HepG2 (cell line): ENCODE data around the gene AKR7A2. TPM values are rescaled to one million over a fixed set of nuclear protein-coding genes. Genes with fewer than 3 reads are reported as not detected.

Experiments used
- ARID3A ChIP-seq: IDR thresholded peaks from 2 replicates; pipeline ENCODE4 v1.6.1; 2012; ENCODE audit warnings: low read depth, low read length, improper control_type of control experiment
- ATM ChIP-seq: fragments of 450-650 bp; IDR thresholded peaks from 2 replicates; pipeline ENCODE4 v1.7.1; 2017; ENCODE audit warnings: mild to moderate bottlenecking, borderline replicate concordance
- BRD4 ChIP-seq: sonication (generic); formaldehyde crosslinking; IDR thresholded peaks from 2 replicates; pipeline ENCODE4 v1.4.0; 2020; ENCODE audit warnings: missing genetic modification reagents
- CTCF ChIP-seq: sonication (generic); formaldehyde crosslinking; IDR thresholded peaks from 2 replicates; pipeline ENCODE4 v1.5.0; 2020; ENCODE audit warnings: mild to moderate bottlenecking, missing genetic modification reagents, moderate library complexity
- DMTF1 ChIP-seq: sonication (generic); formaldehyde crosslinking; IDR thresholded peaks from 2 replicates; pipeline ENCODE4 v1.4.0; 2020; ENCODE audit warnings: mild to moderate bottlenecking, missing genetic modification reagents
- GZF1 ChIP-seq: sonication (generic); formaldehyde crosslinking; IDR thresholded peaks from 2 replicates; pipeline ENCODE4 v1.5.1; 2020; ENCODE audit warnings: mild to moderate bottlenecking, missing genetic modification reagents
- HHEX ChIP-seq: IDR thresholded peaks from 2 replicates; pipeline ENCODE4 v1.6.1; 2016; ENCODE audit warnings: control low read depth
- HMG20B ChIP-seq: conservative IDR thresholded peaks from 2 replicates; pipeline ENCODE4 v1.6.1; 2016; ENCODE audit warnings: missing genetic modification reagents, missing compliant biosample characterization
- MZF1 ChIP-seq: sonication (generic); formaldehyde crosslinking; IDR thresholded peaks from 2 replicates; pipeline ENCODE4 v1.8.1; 2023; ENCODE audit warnings: mild to moderate bottlenecking, missing genetic modification reagents, borderline replicate concordance
- NR1H2 ChIP-seq: sonication (generic); formaldehyde crosslinking; IDR thresholded peaks from 2 replicates; pipeline ENCODE4 v1.8.1; 2022; ENCODE audit warnings: low read depth, missing genetic modification reagents, borderline replicate concordance
- SIN3A ChIP-seq: IDR thresholded peaks from 2 replicates; pipeline ENCODE4 v1.6.1; 2011; ENCODE audit warnings: low read depth, mild to moderate bottlenecking, control low read depth, low read length, borderline replicate concordance
- SP140L ChIP-seq: sonication (generic); formaldehyde crosslinking; IDR thresholded peaks from 2 replicates; pipeline ENCODE4 v1.4.0; 2020; ENCODE audit warnings: missing genetic modification reagents, borderline replicate concordance
- SRY ChIP-seq: sonication (generic); formaldehyde crosslinking; IDR thresholded peaks from 2 replicates; pipeline ENCODE4 v1.8.0; 2022; ENCODE audit warnings: mild to moderate bottlenecking, missing genetic modification reagents
- TAF1 ChIP-seq: sonication (generic); formaldehyde crosslinking; IDR thresholded peaks from 2 replicates; pipeline ENCODE4 v1.4.0; 2020; ENCODE audit warnings: missing genetic modification reagents
- UBTF ChIP-seq: sonication (generic); formaldehyde crosslinking; IDR thresholded peaks from 2 replicates; pipeline ENCODE4 v1.4.0; 2020; ENCODE audit warnings: mild to moderate bottlenecking, missing genetic modification reagents
- ZBTB26 ChIP-seq: IDR thresholded peaks from 2 replicates; pipeline ENCODE4 v1.6.1; 2016; ENCODE audit warnings: missing compliant biosample characterization, missing genetic modification reagents, borderline replicate concordance
- ZNF256 ChIP-seq: sonication (generic); formaldehyde crosslinking; conservative IDR thresholded peaks from 2 replicates; pipeline ENCODE4 v1.4.0; 2020; ENCODE audit warnings: missing genetic modification reagents
- ZNF564 ChIP-seq: sonication (generic); formaldehyde crosslinking; IDR thresholded peaks from 2 replicates; pipeline ENCODE4 v1.8.1; 2023; ENCODE audit warnings: mild to moderate bottlenecking, missing genetic modification reagents
- ZNF678 ChIP-seq: sonication (generic); formaldehyde crosslinking; IDR thresholded peaks from 2 replicates; pipeline ENCODE4 v1.4.0; 2020; ENCODE audit warnings: mild to moderate bottlenecking, missing genetic modification reagents
- ZNF747 ChIP-seq: sonication (generic); formaldehyde crosslinking; IDR thresholded peaks from 2 replicates; pipeline ENCODE4 v1.8.1; 2023; ENCODE audit warnings: missing genetic modification reagents, mild to moderate bottlenecking, borderline replicate concordance
- ZNF772 ChIP-seq: sonication (generic); formaldehyde crosslinking; IDR thresholded peaks from 2 replicates; pipeline ENCODE4 v1.5.0; 2020; ENCODE audit warnings: mild to moderate bottlenecking, missing genetic modification reagents
- ZNF841 ChIP-seq: sonication (generic); formaldehyde crosslinking; IDR thresholded peaks from 2 replicates; pipeline ENCODE4 v1.8.1; 2023; ENCODE audit warnings: missing genetic modification reagents, borderline replicate concordance
- polyA plus RNA-seq, 8 experiments: library from polyadenylated mRNA; depleted of rRNA in 3 of 8; stranded (reverse) in 7 of 8; unstranded in 1 of 8; fragments of >200 nt; fragmentation: Illumina TruSeq in 4 of 8; extraction: Trizol in 4 of 8; gene quantifications; 2 replicates each; pipeline versions ENCODE4 v1.2.1 to v1.2.3, GENCODE V29; 2011 to 2016; ENCODE audit warnings: low read depth in 4 of 8, missing spikeins in 1 of 8, mixed read lengths in 1 of 8; ENCODE audit not compliant: insufficient read depth in 1 of 8
- total RNA-seq, 5 experiments: library from RNA; depleted of rRNA; stranded (reverse); fragments of >200 nt; fragmentation: Illumina TruSeq; extraction: Trizol; gene quantifications; 2 replicates each; pipeline ENCODE4 v1.2.3, GENCODE V29; 2016; ENCODE audit warnings: low read depth in 1 of 5

Gene AKR7A2
- total and polyA plus RNA-seq, 2 of the 13 experiments (the other 11 are each of a cell fraction or from before 2014, with no cell fraction given): 45.2 to 75.6 TPM

- no peak for TF ChIP-seq ATM
- TF ChIP-seq ZNF772 (CRISPR knock-in tag): peak; percentile 65; the same call in 1 of the 2 replicates
- TF ChIP-seq ZNF747 (CRISPR knock-in tag): no peak
- TF ChIP-seq ZBTB26 (CRISPR knock-in tag): peak; percentile 62; the same call in 1 of the 2 replicates
- TF ChIP-seq DMTF1: no peak
- no peak for TF ChIP-seq NR1H2 (CRISPR knock-in tag)
- peak; percentile 67; the same call in 1 of the 2 replicates for TF ChIP-seq ZNF256
- TF ChIP-seq ZNF678 (CRISPR knock-in tag): no peak
- peak; percentile 80 for TF ChIP-seq UBTF
- TF ChIP-seq ARID3A: no peak
- TF ChIP-seq MZF1 (CRISPR knock-in tag): no peak
- TF ChIP-seq BRD4 (CRISPR knock-in tag): no peak; the same call in 1 of the 2 replicates
- TF ChIP-seq SRY (CRISPR knock-in tag): no peak
- TF ChIP-seq TAF1 (CRISPR knock-in tag): peak; percentile 49; the same call in 1 of the 2 replicates
- peak; percentile 96 for TF ChIP-seq CTCF
- no peak for TF ChIP-seq GZF1 (CRISPR knock-in tag)
- no peak for TF ChIP-seq HHEX (CRISPR knock-in tag)
- TF ChIP-seq ZNF564 (CRISPR knock-in tag): peak; percentile 36; the same call in 1 of the 2 replicates
- no peak for TF ChIP-seq SP140L (CRISPR knock-in tag)
- no peak for TF ChIP-seq SIN3A
- no peak for TF ChIP-seq ZNF841 (CRISPR knock-in tag)
- peak; percentile 30; the same call in 1 of the 2 replicates for TF ChIP-seq HMG20B (CRISPR knock-in tag)
Measured at GRCh38 chr1:19338323-19338762, 26.4 kb upstream of the AKR7A2 start (continued).
